AG04449 (cell line): ENCODE measurements around the gene FZD4.
"Not testable (repeated sequence)": the region's sequence is repeated elsewhere in the genome, so short reads cannot be mapped to it uniquely, and the experiment has no call there.

ENCODE experiments used
- CTCF ChIA-PET: fragments of 350-600 bp; formaldehyde crosslinking; extraction: SDS; loops from one replicate; lab custom pipeline; 2021; ENCODE audit warnings: antibody characterized with exemption; lab: Yijun Ruan, JAX
- POLR2A ChIA-PET: fragments of 400-600, 350-600 bp; formaldehyde crosslinking; extraction: SDS; loops from one replicate; lab custom pipeline; 2020; ENCODE audit warnings: antibody characterized with exemption, inconsistent platforms; lab: Yijun Ruan, JAX
- DNase-seq: peaks from one replicate; pipeline ENCODE4 v3.0.0-alpha.2; 2010; ENCODE audit warnings: low read depth, low spot score
- H3K4me3 ChIP-seq: 2 replicates; pipeline ENCODE4 v1.5.1; 2011; ENCODE audit warnings: low read depth, mild to moderate bottlenecking, control low read depth, low read length
- TF ChIP-seq, protein P1 (sequence below): IDR thresholded peaks from one replicate; pipeline ENCODE4 v1.5.1; 2011; ENCODE audit warnings: mild to moderate bottlenecking, moderate library complexity, low read length, control low read depth, inconsistent platforms; ENCODE audit not compliant: insufficient read depth; ENCODE audit errors: missing control alignments

The FZD4 gene

GRCh38 chr11:86955361-86956120 lies at the start of gene FZD4:
Gene FZD4 (minus strand): TSS chr11:86955395. CDS start chr11:86955085, 310 bp downstream.
- TF ChIP-seq, protein P1, sequence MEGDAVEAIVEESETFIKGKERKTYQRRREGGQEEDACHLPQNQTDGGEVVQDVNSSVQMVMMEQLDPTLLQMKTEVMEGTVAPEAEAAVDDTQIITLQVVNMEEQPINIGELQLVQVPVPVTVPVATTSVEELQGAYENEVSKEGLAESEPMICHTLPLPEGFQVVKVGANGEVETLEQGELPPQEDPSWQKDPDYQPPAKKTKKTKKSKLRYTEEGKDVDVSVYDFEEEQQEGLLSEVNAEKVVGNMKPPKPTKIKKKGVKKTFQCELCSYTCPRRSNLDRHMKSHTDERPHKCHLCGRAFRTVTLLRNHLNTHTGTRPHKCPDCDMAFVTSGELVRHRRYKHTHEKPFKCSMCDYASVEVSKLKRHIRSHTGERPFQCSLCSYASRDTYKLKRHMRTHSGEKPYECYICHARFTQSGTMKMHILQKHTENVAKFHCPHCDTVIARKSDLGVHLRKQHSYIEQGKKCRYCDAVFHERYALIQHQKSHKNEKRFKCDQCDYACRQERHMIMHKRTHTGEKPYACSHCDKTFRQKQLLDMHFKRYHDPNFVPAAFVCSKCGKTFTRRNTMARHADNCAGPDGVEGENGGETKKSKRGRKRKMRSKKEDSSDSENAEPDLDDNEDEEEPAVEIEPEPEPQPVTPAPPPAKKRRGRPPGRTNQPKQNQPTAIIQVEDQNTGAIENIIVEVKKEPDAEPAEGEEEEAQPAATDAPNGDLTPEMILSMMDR = peak; percentile 30
- CTCF ChIA-PET = interaction anchor here (1.1 to 6.5 kb wide), 6 partner anchors 8 to 335 kb away, joined by 3 to 47 read pairs (median 5); no protein-coding TSS in a partner anchor
- POLR2A ChIA-PET = interaction anchor here (0.7 kb wide), 1 partner anchor 15 kb away, joined by 3 read pairs; no protein-coding TSS in a partner anchor
- DNase-seq = no peak
- peak within 1 kb of the TSS; percentile 92 for H3K4me3 ChIP-seq

GRCh38 chr11:87004281-87004680 lies 49.1 kb upstream of the FZD4 start:
- CTCF ChIA-PET = interaction anchor here (1.3 to 1.5 kb wide), 2 partner anchors 9 to 94 kb away, joined by 3 to 5 read pairs; no protein-coding TSS in a partner anchor
- H3K4me3 ChIP-seq, POLR2A ChIA-PET, DNase-seq: not testable (repeated sequence)

DNA sequence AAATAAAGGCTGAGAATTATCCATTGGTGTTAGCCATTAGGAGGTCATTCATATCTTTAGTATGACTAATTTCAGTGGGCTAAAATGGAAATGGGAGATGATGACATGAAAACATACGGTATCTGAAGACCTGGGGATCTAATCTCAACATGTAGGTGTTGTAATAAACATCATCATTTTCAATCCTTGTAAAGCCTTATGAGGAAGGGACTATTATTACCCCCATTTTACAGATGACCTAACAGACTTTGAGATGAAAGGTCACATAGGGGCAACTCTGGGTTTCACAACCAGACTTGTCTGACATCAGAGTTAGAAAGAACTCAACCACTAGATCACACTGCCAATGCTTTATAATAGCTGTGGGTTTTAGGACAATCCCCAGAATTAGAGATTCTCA lies 47.7 kb upstream of the FZD4 start:
- ChIA-PET CTCF (interaction anchor here (1.0 to 1.5 kb wide), 3 partner anchors 8 to 95 kb away, joined by 3 to 5 read pairs (median 4); no protein-coding TSS in a partner anchor), POLR2A (no interaction called here)
- no peak for DNase-seq
- no peak overlapping the region for H3K4me3 ChIP-seq
- TF ChIP-seq, protein P1 = no peak

DNA sequence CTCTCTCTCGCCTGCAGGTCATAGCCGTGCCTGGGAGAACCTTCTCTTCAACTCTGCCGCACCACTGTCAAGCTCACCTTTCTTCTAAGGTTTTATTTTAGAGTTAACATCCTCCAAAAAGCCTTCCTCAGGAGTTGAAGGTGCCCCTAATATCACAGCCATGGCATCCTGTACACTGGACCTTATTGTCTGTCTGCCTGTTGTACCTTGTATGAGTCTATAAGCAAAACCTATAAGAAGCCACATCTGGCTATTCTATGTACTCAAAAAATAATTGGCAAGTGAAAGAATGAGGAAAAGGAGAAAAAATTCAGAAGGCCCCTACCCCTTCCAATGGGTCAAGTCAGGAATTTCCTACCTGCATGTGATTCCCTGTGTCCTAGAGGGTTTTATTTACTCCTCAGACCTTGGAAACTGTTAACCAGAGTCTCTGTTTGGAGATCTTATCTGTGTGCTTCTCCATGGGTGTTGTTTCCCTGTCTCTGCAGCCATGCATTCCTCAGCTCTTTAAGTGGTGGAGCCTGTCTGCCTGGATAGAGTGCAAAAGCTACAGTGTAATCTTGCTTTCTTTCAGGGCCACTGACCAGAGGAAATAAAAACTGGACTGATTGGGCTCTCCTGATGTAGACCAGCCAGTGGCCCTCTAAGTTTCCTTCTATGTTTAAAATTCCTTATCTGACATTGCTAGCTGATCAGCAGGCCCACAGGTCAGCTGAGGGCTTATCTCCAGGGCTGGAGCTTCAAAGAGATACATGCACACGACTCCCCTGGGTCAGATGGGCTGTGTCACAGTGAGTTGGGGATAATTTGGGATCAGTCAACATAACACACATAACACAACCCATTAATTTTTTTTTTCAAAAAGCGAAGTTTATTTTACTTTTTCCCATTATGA lies 44.9 kb upstream of the FZD4 start:
- no peak for DNase-seq
- ChIA-PET CTCF (interaction anchor here (0.8 to 1.4 kb wide), 3 partner anchors 10 to 421 kb away, joined by 3 to 4 read pairs (median 3); no protein-coding TSS in a partner anchor), POLR2A (no interaction called here)
- no peak overlapping the region for H3K4me3 ChIP-seq
- TF ChIP-seq, protein P1 = no peak

DNA sequence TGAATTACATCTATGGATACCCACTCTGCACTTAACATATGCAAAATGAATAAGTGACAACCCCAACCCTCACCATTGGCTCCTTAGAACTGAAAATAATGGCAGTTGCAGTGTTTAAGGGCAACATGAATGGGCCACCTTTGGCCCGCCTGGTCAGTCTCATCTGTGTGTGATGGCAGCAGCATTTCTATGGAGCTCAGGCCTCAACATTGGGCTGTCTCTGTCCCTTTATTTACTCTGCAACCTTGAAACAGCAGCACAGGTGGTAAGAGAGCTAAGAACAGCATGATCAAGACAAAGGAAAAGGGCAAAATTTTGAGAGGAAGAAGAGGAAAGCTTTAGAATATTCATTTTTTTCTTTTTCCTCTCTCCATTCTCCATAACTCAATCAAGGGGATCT lies 44.2 kb upstream of the FZD4 start:
- TF ChIP-seq, protein P1 = no peak
- POLR2A ChIA-PET = no interaction called here
- H3K4me3 ChIP-seq = no peak overlapping the region
- DNase-seq = no peak
- CTCF ChIA-PET = interaction anchor here (0.8 to 1.7 kb wide), 3 partner anchors 8 to 60 kb away, joined by 3 to 4 read pairs (median 4); no protein-coding TSS in a partner anchor

GRCh38 chr11:86996953-86997570 lies 41.9 kb upstream of the FZD4 start:
- ChIA-PET CTCF (interaction anchor here (0.7 to 4.1 kb wide), 8 partner anchors 9 to 299 kb away, joined by 3 to 53 read pairs (median 4); no protein-coding TSS in a partner anchor), POLR2A (no interaction called here)
- DNase-seq = no peak
- no peak overlapping the region for H3K4me3 ChIP-seq
- TF ChIP-seq, protein P1 = no peak
